ENCODE results near the gene MYO5B.

GRCh38 chr18:50133526-50133925, 61.4 kb downstream of the MYO5B start:
- no peak for TF ChIP-seq RCOR1 (IDR thresholded peaks at IDR 0.05; ENCODE audit: low read depth, low read length)
- TF ChIP-seq ZSCAN20 (CRISPR knock-in tag; IDR thresholded peaks at IDR 0.05) = no peak
- no peak for TF ChIP-seq CTCF (IDR thresholded peaks at IDR 0.05)
- TF ChIP-seq HDAC2 (IDR thresholded peaks at IDR 0.05) = no peak
- no peak for TF ChIP-seq FOSB (CRISPR knock-in tag; IDR thresholded peaks at IDR 0.05)
- TF ChIP-seq KDM1A (IDR thresholded peaks at IDR 0.05; ENCODE audit: low read depth) = no peak
- TF ChIP-seq EP300 (IDR thresholded peaks at IDR 0.05) = no peak
- TF ChIP-seq MYC (IDR thresholded peaks at IDR 0.05; ENCODE audit: borderline replicate concordance, low read length) = no peak
- TF ChIP-seq CHD2 (IDR thresholded peaks at IDR 0.05; ENCODE audit: low read length, partially characterized antibody) = no peak

Measured in A549 (cell line).